Astrocyte of the cerebellum (primary cell): ENCODE data around the gene CADM3.

Experiments used
- DNase-seq: peaks from one replicate; pipeline ENCODE4 v3.0.0-alpha.2; 2011; ENCODE audit warnings: low read depth
- H3K4me3 ChIP-seq: 2 replicates; pipeline ENCODE4 v1.5.1; 2011; ENCODE audit warnings: mild to moderate bottlenecking, low read depth, low read length, moderate library complexity
- in situ Hi-C: cut with HindIII; loops from 2 replicates; pipeline ENCODE4 v1.10.0; 2017; ENCODE audit warnings: low sequenced_read_pairs
- TF ChIP-seq, protein P1 (sequence below): IDR thresholded peaks from 2 replicates; pipeline ENCODE4 v1.5.1; 2012; ENCODE audit warnings: low read length, low read depth, moderate library complexity, mild to moderate bottlenecking; ENCODE audit errors: missing control alignments

CADM3 gene

DNA sequence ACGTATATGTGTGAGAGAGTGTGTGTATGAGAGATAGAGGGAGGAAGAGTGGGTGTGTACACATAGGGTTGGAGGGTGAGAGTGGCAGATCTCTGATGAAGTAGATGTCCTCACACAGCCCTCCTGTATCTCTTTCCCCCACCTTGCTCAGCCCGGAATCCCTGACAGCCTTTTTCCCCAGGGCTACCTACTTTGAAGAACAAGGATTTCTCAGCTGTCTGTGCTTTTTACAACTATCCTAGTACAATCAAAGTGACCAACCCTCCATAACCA, 29.1 kb upstream of the CADM3 start:
- no peak for DNase-seq
- in situ Hi-C loops = no loop called here
- TF ChIP-seq, protein P1, sequence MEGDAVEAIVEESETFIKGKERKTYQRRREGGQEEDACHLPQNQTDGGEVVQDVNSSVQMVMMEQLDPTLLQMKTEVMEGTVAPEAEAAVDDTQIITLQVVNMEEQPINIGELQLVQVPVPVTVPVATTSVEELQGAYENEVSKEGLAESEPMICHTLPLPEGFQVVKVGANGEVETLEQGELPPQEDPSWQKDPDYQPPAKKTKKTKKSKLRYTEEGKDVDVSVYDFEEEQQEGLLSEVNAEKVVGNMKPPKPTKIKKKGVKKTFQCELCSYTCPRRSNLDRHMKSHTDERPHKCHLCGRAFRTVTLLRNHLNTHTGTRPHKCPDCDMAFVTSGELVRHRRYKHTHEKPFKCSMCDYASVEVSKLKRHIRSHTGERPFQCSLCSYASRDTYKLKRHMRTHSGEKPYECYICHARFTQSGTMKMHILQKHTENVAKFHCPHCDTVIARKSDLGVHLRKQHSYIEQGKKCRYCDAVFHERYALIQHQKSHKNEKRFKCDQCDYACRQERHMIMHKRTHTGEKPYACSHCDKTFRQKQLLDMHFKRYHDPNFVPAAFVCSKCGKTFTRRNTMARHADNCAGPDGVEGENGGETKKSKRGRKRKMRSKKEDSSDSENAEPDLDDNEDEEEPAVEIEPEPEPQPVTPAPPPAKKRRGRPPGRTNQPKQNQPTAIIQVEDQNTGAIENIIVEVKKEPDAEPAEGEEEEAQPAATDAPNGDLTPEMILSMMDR = no peak
- H3K4me3 ChIP-seq = peak overlapping the region; percentile 39

DNA sequence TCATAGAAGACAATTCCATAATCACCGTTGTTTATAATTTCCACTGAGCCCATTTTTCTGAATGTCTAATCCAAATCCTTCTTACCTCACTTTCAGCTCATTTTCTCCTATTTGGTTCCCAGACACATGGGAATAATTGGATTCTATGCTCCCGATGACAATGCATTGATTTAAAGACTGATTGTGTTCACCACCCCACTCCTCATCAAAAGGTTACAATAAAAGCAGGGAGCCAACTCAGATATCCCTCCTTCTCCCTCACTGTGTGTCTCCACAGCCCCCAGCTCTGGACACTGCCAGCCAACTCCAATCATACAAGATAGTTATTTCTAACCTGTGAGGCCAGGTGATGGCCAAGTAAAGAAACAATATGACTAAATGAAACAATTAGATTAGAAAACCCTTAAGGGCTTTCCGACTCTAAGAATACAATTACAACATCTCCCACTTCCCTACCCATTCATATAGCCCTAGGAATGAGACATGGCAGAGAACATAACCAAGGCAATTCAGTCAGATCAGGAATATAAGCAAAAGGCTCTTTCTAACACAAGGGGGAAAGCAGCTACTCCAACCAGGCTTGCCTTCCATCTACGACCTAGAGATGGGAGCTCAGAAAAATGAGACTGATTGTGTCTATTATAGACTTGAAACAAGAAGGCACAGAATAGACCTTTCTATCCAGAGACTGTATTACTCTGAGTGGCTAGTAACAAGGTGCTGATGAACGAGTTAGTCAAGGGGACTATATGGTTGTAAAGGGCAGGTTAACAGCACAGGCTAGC, 28.5 kb upstream of the CADM3 start:
- TF ChIP-seq, protein P1 = no peak
- DNase-seq = no peak
- H3K4me3 ChIP-seq = no peak overlapping the region
- in situ Hi-C loops = no loop called here

DNA sequence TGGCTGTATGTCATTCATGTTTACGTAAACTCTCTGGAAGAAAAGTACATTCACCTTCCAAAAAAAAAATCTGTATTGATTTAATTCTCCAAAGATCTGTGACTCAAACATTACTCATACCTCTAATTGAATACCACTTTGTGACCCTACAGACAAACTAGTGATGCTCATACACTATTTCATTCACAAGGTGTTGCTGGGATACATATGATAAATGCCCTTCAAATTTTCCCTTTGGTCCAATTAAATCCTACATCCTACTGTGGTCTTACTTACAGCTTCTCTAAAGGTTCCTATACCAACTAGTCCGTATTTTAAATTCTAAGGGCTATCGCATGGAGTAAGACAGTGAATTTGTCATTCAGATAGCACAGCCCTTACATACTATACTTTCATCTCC, 26.8 kb upstream of the CADM3 start:
- no peak for DNase-seq

DNA sequence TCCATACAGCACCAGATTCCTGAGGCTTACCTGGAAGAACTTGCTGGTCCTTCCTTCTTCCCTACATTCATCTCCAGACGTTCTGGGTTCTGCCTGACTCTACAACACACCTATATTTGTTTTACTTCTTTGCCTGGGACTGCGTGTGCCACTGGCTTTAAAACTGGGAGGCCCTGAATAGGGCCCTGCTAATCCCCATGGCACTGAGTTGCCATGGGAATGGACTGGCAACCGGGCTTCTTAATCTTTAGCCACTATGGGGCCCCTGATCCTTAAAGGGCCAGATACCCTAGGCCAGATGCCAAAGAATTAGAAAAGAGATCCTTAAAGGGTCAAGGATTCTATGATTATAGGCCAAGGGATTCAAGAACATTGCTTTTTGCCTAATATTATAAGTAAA, 24.4 kb upstream of the CADM3 start:
- TF ChIP-seq, protein P1 = no peak
- no peak overlapping the region for H3K4me3 ChIP-seq
- in situ Hi-C loops = no loop called here
- no peak for DNase-seq

More for the DNA sequence above, 26.8 kb upstream of the CADM3 start:
- in situ Hi-C loops = no loop called here
- H3K4me3 ChIP-seq = no peak overlapping the region
- TF ChIP-seq, protein P1 = no peak

DNA sequence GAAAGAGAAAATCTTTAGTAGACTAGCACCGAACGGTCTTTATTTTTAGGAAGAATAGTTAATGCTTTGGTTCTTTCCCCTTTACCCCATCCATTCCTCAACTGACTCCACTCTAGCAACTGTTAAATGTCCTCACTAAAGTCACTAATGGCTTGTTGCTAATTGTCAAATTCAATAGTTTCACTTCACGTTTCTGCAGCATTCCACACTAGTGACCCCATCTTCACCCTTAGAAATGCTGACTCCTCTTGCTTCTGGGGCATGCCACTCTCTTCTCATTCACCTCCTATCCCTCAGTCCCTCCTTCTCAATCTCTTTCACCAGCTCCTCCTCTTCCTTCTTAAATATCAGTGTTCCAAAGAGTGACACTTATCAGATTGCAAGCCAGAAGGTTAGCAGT, 19.4 kb upstream of the CADM3 start:
- H3K4me3 ChIP-seq = no peak overlapping the region
- no peak for DNase-seq
- TF ChIP-seq, protein P1 = no peak
- in situ Hi-C loops = no loop called here

DNA sequence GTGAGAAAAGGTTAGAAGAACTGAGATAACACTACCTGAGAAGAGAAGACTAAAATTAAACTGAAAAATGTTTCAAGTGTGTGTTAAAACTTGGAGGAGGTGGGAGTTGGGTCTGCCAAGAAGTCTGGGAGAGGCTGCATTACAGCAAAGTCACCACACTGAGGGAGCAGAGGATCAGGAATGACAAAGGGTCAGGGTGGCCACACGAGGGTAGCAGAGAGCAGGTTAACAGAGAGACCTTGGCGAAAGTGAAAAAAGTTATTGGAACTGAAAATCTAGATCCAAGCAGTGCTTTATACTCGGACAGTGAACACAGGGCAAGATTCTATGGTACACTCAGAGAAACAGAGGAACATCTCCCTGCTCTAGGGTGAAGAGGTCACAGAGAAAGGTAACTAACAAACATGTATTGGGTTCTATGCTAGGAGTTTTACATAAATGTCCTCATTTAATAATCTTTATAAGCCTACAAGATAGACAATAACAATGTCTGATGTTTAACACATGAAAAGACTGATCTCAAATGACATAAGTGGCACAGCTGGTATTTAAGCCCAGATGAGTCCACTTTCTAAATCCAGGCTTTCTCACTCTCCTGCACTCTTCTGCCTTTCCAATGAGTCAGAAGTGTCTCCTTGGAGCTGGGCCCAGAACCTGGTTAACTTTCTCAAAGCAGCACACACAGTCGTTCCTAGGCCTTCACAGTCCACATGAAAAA, 10.3 kb upstream of the CADM3 start:
- in situ Hi-C loops = no loop called here
- no peak overlapping the region for H3K4me3 ChIP-seq
- DNase-seq = peak; percentile 91
- TF ChIP-seq, protein P1 = peak; percentile 99
